ENCODE measurements around the gene ABHD3.
"Not testable (repeated sequence)": the region's sequence is repeated elsewhere in the genome, so short reads cannot be mapped to it uniquely, and the experiment has no call there.

ABHD3 gene

DNA sequence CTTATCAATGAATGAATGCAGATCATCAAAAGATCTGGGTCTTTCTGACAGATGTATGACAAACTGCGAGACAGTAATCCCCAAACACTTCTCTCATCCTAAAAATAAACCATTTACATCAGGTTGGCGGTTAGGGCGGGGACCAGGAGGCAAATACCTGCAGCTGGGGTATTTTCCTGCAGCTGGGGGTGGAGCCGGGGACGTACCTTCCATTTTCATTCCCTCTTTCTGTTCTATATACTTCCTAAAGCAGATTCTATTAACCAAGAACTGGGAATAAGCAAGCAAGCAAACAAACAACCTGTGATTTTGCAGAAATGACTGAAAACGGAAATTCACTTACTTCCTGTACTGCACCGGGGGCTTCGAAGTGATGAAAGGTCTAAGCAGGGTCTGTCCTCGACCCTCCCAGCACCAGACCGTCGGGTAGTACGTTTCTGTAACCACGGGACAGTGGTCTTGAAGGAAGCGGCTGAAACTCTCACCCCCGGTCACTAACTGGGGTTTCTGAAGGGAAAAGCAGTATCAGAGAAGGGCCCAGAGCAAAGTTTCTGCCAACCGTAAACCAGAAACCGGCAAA, 1.2 kb downstream of the ABHD3 start:
- DNase-seq (ENCODE audit: low spot score) (no peak), FAIRE-seq (no peak)

DNA sequence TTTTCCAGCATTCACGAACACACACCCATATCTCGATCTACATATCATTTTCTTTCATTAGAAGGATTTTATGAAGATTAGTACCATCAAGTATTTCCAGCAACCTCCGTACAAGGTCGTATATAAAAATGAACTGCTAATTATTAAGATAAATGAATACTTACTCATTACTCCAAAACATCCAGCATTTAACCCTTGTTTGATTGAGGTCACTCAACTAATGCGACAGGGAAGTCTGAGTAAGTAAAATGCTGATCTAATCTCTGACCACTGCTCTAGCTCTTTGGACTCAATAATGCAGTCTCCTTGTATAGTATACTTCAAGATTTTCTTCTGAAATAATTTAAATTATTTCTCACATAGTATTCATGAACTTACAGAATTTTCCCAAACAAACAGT, 2.0 kb downstream of the ABHD3 start:
- DNase-seq (ENCODE audit: low spot score) (no peak), FAIRE-seq (no peak)

DNA sequence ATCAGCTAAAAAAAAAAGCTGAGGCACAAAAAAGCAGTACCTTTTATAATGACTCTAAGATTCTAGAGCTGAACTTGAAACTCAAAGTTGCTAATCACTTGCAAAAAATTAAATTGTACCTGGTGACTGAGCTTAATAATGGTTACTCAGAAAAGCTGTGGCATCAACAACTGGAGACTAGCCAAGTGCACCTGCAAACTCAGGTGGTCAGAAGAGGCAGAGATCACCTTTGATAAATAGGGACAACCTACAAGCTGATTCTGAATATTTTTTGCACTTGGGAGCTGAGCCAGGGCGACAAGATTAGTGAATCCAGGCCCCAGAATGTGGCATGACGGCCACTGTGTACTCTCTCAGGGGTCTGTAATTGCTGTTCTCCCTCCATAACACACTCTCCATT, 3.0 kb downstream of the ABHD3 start:
- DNase-seq (ENCODE audit: low spot score), result no peak
- no peak for FAIRE-seq

GRCh38 chr18:21700528-21701075, 4.0 kb downstream of the ABHD3 start:
- FAIRE-seq, result no peak
- DNase-seq (ENCODE audit: low spot score), result no peak

DNA sequence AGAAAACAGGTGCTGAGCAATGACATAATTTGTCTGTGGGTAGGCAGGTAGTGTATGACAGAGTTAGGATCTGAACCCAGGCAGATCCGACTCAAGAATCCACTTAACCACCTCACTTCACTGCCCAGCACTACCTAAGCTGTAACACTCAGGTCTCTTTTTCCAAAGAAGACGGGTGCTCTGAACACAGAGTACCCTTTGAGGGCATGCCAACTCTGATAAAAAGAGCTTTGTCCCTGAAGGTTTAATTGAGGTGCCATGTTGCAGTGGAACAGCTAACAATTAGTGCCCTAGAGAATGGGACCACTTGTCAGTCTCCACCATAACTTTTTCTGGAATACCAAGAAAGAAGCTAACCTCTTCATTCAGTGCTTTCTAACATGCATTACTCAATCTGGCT, 11.3 kb downstream of the ABHD3 start:
- DNase-seq (ENCODE audit: low spot score), result no peak
- FAIRE-seq, result no peak

DNA sequence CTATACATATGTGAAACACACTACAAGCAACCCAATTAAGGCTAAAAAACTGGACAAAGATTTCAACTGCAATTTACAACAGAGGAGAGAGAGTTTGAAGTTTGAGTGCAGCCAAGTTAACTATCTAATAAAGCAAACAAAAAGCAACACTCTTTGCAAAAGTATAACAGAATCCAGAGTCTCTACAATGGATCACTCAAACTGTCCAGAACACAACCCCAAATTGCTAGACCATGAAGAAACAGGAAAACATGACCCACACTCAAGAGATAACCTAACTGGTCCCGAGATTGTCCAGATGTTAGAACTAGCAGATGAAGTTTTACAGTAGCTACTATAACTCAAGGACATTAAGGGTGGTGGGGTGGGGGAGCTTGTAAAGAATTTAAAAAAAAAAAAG, 14.8 kb downstream of the ABHD3 start:
- FAIRE-seq (no peak), DNase-seq (ENCODE audit: low spot score) (no peak)

DNA sequence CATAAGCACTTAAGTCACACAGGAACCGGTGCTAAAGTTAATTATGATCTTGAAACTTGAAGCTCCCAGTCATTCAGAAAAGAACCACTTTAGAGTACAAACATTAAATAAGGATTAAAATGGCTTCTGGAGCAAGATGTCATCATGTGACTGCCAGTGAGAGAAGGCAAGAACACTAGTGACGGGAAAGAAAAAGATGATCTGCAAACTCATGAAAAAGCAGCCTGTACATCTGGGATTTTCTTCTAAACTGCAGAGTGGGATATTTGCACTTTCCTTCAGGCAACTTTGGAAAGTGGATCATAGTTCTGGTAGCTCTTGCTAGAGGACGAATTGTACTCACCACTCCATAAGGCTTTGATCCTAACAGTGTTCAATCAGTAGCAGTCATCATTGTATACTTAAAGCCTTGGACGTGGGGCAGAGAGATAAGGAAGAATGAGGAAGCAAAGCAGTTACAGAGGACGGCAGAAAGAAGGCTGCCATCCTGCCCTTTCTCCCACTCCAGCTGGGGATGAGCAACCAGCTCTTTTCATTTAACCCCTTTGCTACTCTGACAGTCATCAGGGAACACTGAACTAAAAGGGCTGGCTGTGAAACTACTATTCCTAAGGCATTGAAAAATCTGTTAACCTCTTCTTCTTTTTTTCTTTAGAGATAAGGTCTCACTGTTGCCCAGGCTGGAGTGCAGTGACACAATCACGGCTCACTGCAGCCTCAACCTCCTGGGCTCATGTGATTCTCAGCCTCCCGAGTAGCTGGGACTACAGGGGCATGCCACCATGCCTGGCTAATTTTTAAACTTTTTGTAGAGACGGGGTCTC, 18.1 kb downstream of the ABHD3 start:
- FAIRE-seq, result no peak
- no peak for DNase-seq (ENCODE audit: low spot score)

GRCh38 chr18:21685556-21685981, 19.0 kb downstream of the ABHD3 start:
- DNase-seq (ENCODE audit: low spot score); FAIRE-seq: not testable (repeated sequence)

- FAIRE-seq (no peak), DNase-seq (ENCODE audit: low spot score) (no peak)
These were observed 19.8 kb downstream of the ABHD3 start for GRCh38 chr18:21684731-21685130.

- FAIRE-seq, result no peak
These were observed 22.1 kb downstream of the ABHD3 start for GRCh38 chr18:21682371-21683051.

GRCh38 chr18:21680161-21680560, 24.4 kb downstream of the ABHD3 start:
- no peak for FAIRE-seq
- no peak for DNase-seq (ENCODE audit: low spot score)

More at GRCh38 chr18:21682371-21683051, 22.1 kb downstream of the ABHD3 start:
- no peak for DNase-seq (ENCODE audit: low spot score)

- no peak for FAIRE-seq
These were observed 25.7 kb downstream of the ABHD3 start for GRCh38 chr18:21678859-21679258.

GRCh38 chr18:21675354-21675753, 29.2 kb downstream of the ABHD3 start:
- FAIRE-seq, result not testable (repeated sequence)
- DNase-seq (ENCODE audit: low spot score), result peak; percentile 27

More at GRCh38 chr18:21678859-21679258, 25.7 kb downstream of the ABHD3 start:
- no peak for DNase-seq (ENCODE audit: low spot score)

DNA sequence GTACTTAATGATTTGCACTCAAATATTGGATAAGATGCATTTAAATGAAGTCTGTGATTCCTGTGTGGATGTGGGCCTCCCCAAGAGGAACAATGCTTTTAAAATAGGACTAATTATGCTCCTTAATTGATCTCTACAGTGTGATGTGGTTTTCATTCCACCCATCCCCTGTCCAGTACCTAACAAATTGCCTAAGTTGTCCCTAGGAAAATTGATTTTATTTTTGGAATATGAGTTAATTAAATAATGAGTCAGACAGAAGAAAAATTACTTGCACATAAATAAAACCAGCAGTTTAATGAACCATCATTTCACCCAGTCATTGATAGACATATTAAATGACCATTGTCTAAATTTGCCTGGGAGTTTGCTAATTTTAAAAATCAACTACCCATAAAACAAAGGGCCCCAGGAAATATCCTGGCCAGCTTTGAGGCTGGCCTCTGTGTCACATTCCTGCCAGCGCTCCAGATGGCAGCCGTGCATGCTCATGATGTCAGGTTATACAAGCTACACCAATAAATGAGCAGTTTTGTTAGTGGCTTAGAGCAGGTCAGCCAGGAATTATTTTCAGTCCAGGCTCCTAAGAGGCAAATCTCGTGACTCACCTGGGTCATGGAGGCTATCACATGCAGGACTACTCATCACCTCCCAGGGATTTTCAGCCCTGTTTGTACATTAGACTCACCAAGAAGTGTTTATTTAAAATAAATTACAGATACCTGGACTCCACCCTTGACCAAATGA, 31.9 kb downstream of the ABHD3 start:
- DNase-seq (ENCODE audit: low spot score) (peak; percentile 92), FAIRE-seq (peak; percentile 87)

GRCh38 chr18:21669736-21670285, 34.8 kb downstream of the ABHD3 start:
- FAIRE-seq (no peak), DNase-seq (ENCODE audit: low spot score) (peak; percentile 54)

GRCh38 chr18:21664069-21664468, 40.5 kb downstream of the ABHD3 start:
- no peak for FAIRE-seq
- no peak for DNase-seq (ENCODE audit: low spot score)

DNA sequence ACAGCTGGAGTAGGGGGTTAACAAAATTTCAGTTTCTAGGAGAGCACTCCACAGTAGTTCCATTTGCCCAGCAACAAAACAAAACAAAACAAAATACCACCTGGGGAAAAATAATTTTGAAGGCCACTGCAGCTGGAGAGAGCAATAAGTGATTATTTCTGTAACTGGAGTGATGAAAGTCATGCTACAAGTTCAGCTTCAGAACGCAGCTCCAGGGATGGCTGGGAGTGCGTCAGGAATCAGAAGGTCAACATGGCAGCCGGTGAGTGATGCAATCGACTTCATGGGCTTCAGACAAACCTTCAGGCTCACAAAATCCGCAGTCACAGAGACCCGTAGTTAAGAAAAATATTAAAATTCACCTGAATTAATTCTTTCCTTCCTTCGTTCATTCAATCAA, 41.0 kb downstream of the ABHD3 start:
- DNase-seq (ENCODE audit: low spot score) (no peak), FAIRE-seq (no peak)

- FAIRE-seq, result no peak
- no peak for DNase-seq (ENCODE audit: low spot score)
These were observed 42.0 kb downstream of the ABHD3 start for GRCh38 chr18:21662581-21662980.

DNA sequence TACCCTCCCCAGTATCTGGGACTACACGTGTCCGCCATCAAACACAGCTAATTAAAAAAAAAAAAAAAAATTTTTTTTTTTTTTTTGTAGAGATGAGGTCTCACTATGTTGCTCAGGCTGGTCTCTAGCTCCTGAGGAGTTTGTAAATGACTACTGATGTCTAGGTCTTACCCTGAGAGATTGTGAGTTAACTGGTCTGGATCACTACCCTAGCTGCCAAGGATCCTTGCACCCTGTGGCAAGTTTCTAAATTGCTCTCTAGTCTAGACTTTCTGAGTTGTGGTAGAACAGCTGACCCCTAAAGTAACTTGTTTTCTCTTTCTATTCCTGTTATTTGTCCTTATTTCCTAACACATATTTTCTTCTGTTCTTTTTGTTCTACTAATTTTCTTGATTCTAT, 44.5 kb downstream of the ABHD3 start:
- no peak for FAIRE-seq
- no peak for DNase-seq (ENCODE audit: low spot score)

GRCh38 chr18:21656402-21656801, 48.2 kb downstream of the ABHD3 start:
- DNase-seq (ENCODE audit: low spot score) (no peak), FAIRE-seq (no peak)

DNA sequence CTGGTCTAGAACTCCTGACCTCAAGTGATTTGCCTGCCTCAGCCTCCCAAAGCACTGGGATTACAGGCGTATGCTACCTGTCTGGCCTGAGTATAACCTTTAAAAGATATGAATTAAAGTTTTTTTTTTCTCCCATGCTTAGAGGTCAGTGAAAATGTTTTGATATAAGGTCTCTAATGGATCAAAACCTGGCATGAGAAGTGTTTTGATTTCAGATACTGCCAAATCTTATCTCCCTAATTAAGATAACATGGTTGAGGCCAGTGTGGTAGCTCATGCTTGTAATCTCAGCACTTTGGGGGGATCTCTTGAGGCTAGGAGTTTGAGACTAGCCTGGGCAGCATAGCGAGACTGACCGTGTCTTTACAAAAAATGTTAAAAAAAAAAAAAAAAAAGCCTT, 51.2 kb downstream of the ABHD3 start:
- FAIRE-seq, result no peak
- no peak for DNase-seq (ENCODE audit: low spot score)

All from RCC 7860 (cell line).